Measurements from ENCODE around the gene SNPH. TPM values are rescaled to one million over a fixed set of nuclear protein-coding genes. Genes with fewer than 3 reads are reported as not detected.

Gene SNPH
- total RNA-seq, 6 donors from 2014 or later = 1.0 to 17.3 (median 2.4) TPM

DNA sequence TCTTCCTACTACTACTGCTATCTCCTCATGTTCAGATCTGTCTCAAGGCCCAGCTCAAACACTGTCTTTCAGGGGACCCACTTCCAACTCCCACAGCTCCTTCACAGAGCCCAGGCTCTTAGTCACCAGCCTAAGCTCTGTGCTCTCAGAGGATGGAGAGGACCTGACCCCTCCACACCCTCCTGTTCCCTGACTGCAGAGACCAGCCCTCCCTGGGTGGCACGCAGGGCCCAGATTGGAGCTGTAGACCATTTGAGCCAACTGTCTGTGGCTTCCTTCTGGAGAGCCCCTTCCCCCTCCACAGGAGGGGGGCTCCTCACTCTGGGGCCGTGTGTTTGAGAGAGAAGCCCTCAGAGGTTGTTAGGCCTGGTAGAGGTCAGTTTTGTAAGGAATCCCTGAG, 9.8 kb downstream of the SNPH start:
- 60 to 92% methylated on average over 2 of the region's 2 CpGs for WGBS, 2 donors
- H3K4me3 ChIP-seq = no peak overlapping the region

DNA sequence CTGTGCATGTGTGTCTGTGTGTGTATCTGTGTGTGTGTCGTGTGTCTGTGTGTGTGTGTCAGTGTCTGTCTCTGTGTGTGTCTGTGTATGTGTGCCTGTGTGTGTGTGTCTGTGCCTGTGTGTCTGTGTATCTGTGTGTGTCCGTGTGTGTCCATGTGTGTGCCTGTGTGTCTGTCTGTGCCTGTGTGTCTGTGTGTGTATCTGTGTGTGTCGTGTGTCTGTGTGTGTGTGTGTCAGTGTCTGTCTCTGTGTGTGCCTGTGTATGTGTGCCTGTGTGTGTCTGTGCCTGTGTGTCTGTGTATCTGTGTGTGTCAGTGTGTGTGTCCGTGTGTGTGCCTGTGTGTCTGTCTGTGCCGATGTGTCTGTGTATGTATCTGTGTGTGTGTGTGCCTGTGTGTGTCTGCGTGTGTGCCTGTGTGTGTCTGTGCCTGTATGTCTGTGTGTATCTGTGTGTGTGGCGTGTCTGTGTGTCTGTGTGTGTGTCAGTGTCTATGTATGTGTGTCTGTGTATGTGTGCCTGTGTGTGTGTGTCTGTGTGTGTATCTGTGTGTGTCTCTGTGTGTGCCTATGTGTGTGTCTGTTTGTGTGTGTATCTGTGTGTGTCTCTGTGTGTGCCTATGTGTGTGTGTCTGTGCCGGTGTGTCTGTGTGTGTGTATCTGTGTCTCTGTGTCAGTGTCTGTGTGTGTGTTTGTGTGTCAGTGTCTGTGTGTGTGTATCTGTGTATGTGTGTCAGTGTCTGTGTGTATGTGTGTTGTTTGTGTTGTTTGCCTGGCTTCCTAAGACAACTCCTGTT, 11.6 kb downstream of the SNPH start:
- H3K4me1 ChIP-seq = peaks cover 0 to 8% (median 5%) of the 10 kb centered on the region in 4 donors
- TF ChIP-seq CTCF (IDR thresholded peaks at IDR 0.05) (no peak), EP300 (IDR thresholded peaks at IDR 0.05) (no peak), POLR2AphosphoS5 (IDR thresholded peaks at IDR 0.05) (no peak), POLR2A (IDR thresholded peaks at IDR 0.05) (no peak)
- no peak overlapping the region for H3K27ac ChIP-seq
- 91 to 94% methylated on average over 4 to 8 of the region's 8 CpGs for WGBS, 2 donors
- H3K4me3 ChIP-seq = no peak overlapping the region
- ATAC-seq (ENCODE audit: low FRiP score in 2 of 2) (no peak), DNase-seq (peak in 1 of 2 donors; percentile 8)
- H3K27me3 ChIP-seq = no peaks in the 10 kb centered on the region
- no peaks in the 10 kb centered on the region for H3K9me3 ChIP-seq
- no peaks in the 10 kb centered on the region for H3K36me3 ChIP-seq

More for the DNA sequence above, 9.8 kb downstream of the SNPH start:
- TF ChIP-seq EP300 (IDR thresholded peaks at IDR 0.05) (no peak), CTCF (IDR thresholded peaks at IDR 0.05) (no peak), POLR2A (IDR thresholded peaks at IDR 0.05) (no peak), POLR2AphosphoS5 (IDR thresholded peaks at IDR 0.05) (no peak)
- ATAC-seq (ENCODE audit: low FRiP score in 2 of 2) (no peak), DNase-seq (no peak)
- Histone ChIP-seq H3K4me1 (no peaks in the 10 kb centered on the region), H3K27me3 (no peaks in the 10 kb centered on the region), H3K36me3 (no peaks in the 10 kb centered on the region), H3K9me3 (no peaks in the 10 kb centered on the region), H3K27ac (no peak overlapping the region)

DNA sequence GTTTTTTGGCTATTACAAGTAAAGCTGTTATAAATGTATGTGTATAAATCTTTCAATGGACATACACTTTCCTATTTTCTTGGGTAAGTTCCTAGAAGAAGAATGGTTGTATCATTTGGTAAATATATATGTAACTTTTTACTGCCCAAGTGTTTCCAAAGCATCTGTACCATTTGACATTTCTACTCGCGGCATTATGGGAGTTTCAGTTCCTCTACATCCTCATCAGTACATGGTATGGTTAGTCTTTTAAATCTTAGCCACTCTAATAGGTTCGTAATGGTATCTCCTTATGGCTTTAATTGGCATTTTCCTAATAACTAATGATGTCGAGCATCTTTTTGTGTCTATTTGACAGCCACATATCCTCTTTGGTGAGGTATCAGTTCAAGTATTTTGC, 12.9 kb downstream of the SNPH start:
- Histone ChIP-seq H3K27me3 (no peaks in the 10 kb centered on the region), H3K4me1 (peaks cover 0 to 15% (median 5%) of the 10 kb centered on the region in 4 donors), H3K27ac (no peak overlapping the region), H3K9me3 (no peaks in the 10 kb centered on the region), H3K4me3 (no peak overlapping the region), H3K36me3 (no peaks in the 10 kb centered on the region)
- ATAC-seq (ENCODE audit: low FRiP score in 2 of 2) (no peak), DNase-seq (no peak)
- no peak for TF ChIP-seq POLR2AphosphoS5 (IDR thresholded peaks at IDR 0.05)
- no peak for TF ChIP-seq EP300 (IDR thresholded peaks at IDR 0.05)
- TF ChIP-seq POLR2A (IDR thresholded peaks at IDR 0.05) = no peak
- TF ChIP-seq CTCF (IDR thresholded peaks at IDR 0.05) = no peak
- WGBS, 2 donors = 77 to 87% methylated on average over 4 of the region's 4 CpGs

DNA sequence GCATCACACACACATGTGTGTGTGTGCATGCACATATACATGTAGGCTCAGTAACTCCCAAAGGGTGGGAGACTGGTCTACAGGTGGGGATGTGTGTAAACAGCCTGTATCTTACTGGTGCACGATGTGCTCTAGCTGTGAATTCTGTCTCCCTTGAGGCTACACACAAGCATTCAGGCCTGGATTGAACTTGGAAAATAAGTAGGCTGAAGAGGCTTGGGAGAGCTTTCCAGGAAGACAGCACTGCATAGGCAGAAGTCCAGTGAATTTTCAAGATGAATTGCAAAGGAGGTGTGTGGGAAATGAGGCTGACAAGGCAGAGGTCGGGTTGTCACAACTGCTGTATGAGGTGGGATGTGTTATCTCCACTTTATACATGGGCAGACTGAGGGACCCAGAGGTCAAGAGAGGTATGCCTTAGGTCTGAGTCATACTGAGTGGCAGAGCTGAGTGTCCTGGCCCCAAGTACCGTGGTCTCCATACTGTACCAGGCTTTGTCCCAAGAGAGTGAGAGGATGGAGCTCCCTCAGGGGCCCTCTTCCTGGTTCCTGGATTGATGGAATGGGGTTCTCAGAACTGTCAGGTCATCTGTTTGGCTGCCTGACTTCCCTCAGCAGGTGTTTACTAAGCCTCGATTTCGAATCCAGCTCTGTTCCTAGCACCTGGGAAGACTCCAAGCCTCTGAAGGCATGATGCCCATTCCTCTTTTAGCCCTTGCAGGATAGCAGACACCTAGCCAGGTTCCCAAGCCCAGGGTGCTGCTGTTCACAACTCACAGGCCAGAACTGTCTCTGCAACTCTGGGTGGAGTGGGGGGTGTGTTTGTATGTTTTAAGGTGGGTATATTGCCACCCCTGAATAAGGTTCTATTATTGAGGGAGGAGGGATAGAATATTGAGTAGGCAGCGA, 14.4 kb downstream of the SNPH start:
- Histone ChIP-seq H3K36me3 (no peaks in the 10 kb centered on the region), H3K27ac (no peak overlapping the region), H3K27me3 (no peaks in the 10 kb centered on the region), H3K4me3 (no peak overlapping the region), H3K9me3 (no peaks in the 10 kb centered on the region), H3K4me1 (peaks cover 0 to 15% (median 5%) of the 10 kb centered on the region in 4 donors)
- no peak for TF ChIP-seq POLR2AphosphoS5 (IDR thresholded peaks at IDR 0.05)
- no peak for TF ChIP-seq EP300 (IDR thresholded peaks at IDR 0.05)
- TF ChIP-seq POLR2A (IDR thresholded peaks at IDR 0.05) = no peak
- TF ChIP-seq CTCF (IDR thresholded peaks at IDR 0.05) = no peak
- DNase-seq = no peak
- 78 to 87% methylated on average over 5 to 6 of the region's 6 CpGs for WGBS, 2 donors
- ATAC-seq (ENCODE audit: low FRiP score in 2 of 2) = no peak

All from upper lobe of left lung (tissue), 6 donors.